Measurements from ENCODE around the gene CDK9.

CDK9 gene

GRCh38 chr9:127761491-127761956 is 24.3 kb upstream of the CDK9 start:
- in situ Hi-C loops (cut with HindIII; ENCODE audit: low sequenced_read_pairs) = no loop called here
- TF ChIP-seq, protein P1, sequence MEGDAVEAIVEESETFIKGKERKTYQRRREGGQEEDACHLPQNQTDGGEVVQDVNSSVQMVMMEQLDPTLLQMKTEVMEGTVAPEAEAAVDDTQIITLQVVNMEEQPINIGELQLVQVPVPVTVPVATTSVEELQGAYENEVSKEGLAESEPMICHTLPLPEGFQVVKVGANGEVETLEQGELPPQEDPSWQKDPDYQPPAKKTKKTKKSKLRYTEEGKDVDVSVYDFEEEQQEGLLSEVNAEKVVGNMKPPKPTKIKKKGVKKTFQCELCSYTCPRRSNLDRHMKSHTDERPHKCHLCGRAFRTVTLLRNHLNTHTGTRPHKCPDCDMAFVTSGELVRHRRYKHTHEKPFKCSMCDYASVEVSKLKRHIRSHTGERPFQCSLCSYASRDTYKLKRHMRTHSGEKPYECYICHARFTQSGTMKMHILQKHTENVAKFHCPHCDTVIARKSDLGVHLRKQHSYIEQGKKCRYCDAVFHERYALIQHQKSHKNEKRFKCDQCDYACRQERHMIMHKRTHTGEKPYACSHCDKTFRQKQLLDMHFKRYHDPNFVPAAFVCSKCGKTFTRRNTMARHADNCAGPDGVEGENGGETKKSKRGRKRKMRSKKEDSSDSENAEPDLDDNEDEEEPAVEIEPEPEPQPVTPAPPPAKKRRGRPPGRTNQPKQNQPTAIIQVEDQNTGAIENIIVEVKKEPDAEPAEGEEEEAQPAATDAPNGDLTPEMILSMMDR (IDR thresholded peaks at IDR 0.05; ENCODE audit: low read depth, low read length) = no peak
- DNase-seq (ENCODE audit: low read depth, low spot score) = no peak
- H3K4me3 ChIP-seq (ENCODE audit: low read depth, low read length) = no peak overlapping the region

GRCh38 chr9:127762111-127762676 is 23.6 kb upstream of the CDK9 start:
- TF ChIP-seq, protein P1 (IDR thresholded peaks at IDR 0.05; ENCODE audit: low read depth, low read length) = no peak
- no peak for DNase-seq (ENCODE audit: low read depth, low spot score)
- in situ Hi-C loops (cut with HindIII; ENCODE audit: low sequenced_read_pairs) = no loop called here
- H3K4me3 ChIP-seq (ENCODE audit: low read depth, low read length) = no peak overlapping the region

DNA sequence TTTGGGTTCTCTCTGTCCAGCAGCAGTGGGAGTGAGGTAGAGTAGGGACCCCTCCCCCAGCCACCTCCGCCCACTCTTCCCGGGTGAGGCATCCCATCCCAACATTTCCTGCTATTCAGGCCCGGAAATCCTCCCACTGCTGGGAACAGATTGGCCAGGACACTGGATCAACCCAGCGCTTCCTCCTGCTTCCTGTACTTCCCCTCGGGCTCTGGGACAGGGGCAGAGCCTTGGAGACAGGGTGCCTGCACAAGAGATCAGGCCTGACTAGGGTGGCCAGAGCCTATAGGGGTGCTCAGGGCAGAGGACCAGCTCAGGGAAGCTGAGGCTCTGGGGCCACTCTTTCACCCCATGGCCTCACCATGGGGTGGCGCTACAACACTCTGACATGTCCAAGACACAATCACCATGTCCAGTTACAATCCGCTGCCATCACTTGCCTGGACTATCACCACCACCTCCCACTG is 21.9 kb upstream of the CDK9 start:
- no peak for DNase-seq (ENCODE audit: low read depth, low spot score)
- no peak overlapping the region for H3K4me3 ChIP-seq (ENCODE audit: low read depth, low read length)
- TF ChIP-seq, protein P1 (IDR thresholded peaks at IDR 0.05; ENCODE audit: low read depth, low read length) = peak; percentile 43
- in situ Hi-C loops (cut with HindIII; ENCODE audit: low sequenced_read_pairs) = no loop called here

- DNase-seq (ENCODE audit: low read depth, low spot score) = no peak
- no peak overlapping the region for H3K4me3 ChIP-seq (ENCODE audit: low read depth, low read length)
- in situ Hi-C loops (cut with HindIII; ENCODE audit: low sequenced_read_pairs) = no loop called here
- TF ChIP-seq, protein P1 (IDR thresholded peaks at IDR 0.05; ENCODE audit: low read depth, low read length) = no peak
These were observed 20.4 kb upstream of the CDK9 start for GRCh38 chr9:127765418-127765817.

GRCh38 chr9:127767410-127767809 is 18.4 kb upstream of the CDK9 start:
- in situ Hi-C loops (cut with HindIII; ENCODE audit: low sequenced_read_pairs) = no loop called here
- DNase-seq (ENCODE audit: low read depth, low spot score) = no peak
- no peak overlapping the region for H3K4me3 ChIP-seq (ENCODE audit: low read depth, low read length)

GRCh38 chr9:127767909-127768331 is 17.9 kb upstream of the CDK9 start:
- no peak overlapping the region for H3K4me3 ChIP-seq (ENCODE audit: low read depth, low read length)
- TF ChIP-seq, protein P1 (IDR thresholded peaks at IDR 0.05; ENCODE audit: low read depth, low read length) = no peak
- peak; percentile 16 for DNase-seq (ENCODE audit: low read depth, low spot score)
- in situ Hi-C loops (cut with HindIII; ENCODE audit: low sequenced_read_pairs) = no loop called here

More at GRCh38 chr9:127767410-127767809, 18.4 kb upstream of the CDK9 start:
- TF ChIP-seq, protein P1 (IDR thresholded peaks at IDR 0.05; ENCODE audit: low read depth, low read length) = no peak
